HG03460 (cell line): ENCODE data around the gene CCDC33.

Experiments
- ATAC-seq: cut with Tn5 transposase; IDR thresholded peaks from one replicate; pipeline ENCODE4 v1.9.1; 2021; ENCODE audit not compliant: unreplicated experiment

Gene CCDC33

GRCh38 chr15:74278207-74278606 is 42.1 kb downstream of the CCDC33 start:
- ATAC-seq = no peak

GRCh38 chr15:74281147-74282133 is 45.3 kb downstream of the CCDC33 start:
- no peak for ATAC-seq

GRCh38 chr15:74283368-74283767 is 47.2 kb downstream of the CCDC33 start:
- ATAC-seq = no peak

DNA sequence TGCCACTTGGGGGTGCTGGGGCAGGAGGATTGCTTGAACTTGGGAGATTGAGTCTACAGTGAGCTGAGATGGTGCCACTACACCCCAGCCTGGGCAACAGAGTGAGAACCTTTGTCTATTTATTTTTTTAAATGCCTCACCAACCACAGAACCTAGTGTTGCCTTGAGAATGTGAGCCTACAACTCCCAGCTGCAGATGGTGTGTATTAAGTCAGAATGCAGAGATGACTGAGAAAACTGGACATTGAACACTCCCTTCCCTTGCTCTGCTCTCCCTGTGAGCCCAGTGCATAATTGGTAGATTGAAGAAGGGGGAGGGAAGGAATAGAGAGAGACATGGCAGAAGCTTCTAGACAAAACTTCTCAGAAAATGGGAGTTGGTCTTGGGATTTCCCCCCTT is 53.5 kb downstream of the CCDC33 start:
- ATAC-seq = no peak

DNA sequence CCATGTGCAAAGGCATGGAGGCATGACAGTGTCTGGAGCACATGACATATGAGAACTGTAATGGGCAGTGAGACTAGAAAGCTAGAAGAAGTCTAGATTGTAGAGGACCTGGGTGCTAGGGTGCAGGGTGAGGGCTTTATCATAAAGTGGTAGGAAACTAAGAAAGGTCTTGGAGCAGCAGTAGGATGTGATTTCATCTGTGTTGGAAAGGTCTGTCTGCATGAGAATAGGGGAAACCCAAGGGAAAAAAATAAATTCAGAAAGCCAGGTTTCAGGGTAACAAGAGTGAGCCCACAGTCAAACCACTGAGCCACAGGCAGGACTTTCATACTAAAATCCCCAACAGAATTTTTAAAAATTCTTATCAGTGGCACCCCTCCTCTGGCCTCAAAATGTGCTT is 54.5 kb downstream of the CCDC33 start:
- no peak for ATAC-seq

DNA sequence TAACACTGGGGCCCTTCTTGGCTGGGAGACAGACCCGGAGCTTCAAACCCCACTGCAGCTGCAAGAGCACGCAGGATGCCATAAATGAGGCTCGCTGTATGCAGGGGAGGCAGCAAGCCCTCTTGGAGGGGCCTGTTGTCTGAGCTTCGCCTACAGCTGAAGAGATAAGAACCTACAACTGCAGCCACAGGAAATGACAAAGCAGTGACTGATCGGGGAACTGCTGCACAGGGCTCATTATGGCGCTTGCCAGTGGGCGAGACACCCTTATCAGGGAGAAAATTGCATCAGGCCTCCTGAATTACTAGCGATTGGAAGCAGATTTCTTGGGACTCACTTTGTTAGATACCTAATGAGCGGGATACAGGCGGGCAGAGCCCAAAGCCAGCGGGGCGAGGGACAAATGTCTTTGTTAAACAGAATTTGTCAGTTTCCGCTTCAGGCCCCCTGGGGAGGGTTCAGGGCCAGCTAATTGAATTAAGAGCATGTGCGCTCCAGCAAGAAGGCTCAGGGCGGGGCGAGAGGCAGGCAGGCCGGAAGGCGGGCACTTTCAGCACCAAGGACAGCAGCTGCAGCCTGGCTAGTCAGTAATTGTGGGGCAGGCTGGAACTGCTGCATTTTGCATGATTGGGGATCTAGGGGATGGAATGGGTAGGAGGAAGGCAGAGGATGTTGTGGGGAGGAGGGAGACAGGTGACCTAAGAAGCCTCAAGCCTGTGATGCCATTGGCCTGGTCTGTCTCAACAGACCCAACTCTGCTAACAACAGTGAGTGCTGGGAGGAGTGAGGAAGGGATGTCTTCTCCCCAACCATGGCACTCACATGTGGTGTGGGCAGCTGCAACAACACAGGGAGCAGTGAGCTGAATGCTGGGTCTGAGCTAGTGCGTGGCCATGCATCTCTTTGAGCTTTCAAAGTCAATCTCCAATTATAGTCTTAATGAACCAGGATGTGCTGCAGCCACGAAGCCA is 55.3 kb downstream of the CCDC33 start:
- no peak for ATAC-seq

DNA sequence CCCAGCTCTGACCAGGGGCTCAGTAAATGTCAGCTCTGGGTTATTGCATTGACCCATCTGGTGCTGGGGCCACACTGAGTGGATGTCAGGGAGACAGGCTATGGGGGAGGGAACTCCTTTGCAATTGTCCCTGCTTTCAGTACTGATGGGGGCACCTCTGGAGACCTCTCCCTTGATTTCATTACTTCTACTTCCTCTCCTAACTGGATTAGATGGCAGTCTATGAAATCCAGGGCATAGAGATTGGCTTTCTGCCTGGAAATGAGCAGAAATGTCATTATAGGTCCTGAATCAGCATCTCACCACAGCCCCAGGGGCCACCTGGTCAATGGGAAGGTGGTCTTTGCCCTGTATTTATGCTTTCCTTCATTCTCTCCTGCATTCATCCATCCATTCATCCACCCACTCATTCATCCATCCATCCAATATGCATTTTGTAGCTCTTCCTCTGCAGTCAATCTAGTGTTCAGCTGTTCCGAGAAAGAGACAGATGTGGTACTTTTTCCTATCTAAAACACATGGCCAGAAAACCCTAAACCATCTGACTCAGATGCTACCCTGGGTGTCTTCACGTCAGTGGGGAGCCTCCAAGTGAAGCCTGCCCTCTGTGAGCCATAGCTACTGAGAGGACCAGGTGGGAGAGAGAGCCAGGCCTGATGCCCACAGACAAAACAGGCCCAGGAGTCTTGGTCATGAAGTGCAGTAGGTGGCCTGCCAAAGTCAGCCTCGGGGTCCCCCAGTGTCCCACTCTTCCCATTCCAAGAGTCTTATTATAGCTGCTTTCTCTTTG is 57.1 kb downstream of the CCDC33 start:
- ATAC-seq = no peak

DNA sequence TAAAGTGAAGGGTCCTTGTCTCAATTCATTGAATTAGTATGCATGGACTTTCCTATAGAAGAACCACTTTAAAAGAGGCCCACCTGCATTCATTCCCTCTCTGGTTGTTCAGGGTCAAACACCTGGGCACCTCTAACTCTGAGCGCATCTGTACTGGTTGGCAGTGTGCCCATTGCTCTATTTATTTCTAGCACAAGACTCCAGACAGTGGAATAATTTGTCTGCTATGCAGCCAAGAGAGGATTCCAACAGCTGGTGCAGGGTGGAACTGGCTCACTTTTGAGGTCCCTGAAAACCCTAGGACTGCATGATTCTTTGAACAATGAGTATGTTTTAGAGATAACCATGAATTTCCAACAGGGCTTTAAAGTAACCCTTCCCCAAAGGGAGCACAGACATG is 57.9 kb downstream of the CCDC33 start:
- ATAC-seq = no peak

DNA sequence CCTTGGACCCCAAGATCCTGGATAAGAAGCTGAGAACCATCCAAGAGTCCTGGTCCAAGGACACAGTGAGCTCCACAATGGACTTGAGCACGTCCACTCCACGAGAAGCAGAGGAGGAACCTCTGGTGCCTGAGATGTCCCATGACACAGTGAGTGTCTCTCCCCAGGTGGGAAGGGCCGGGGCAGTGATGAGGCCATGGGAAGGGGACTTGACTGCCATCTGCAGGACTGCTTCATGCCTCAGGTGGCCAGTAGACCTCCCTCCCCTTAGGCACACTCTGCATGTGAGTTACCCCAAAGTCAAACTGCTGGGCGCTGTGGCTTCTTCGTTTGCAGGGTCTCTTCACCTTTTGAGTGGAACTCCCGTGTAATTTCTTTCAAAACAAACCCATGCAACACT is 59.7 kb downstream of the CCDC33 start:
- no peak for ATAC-seq

DNA sequence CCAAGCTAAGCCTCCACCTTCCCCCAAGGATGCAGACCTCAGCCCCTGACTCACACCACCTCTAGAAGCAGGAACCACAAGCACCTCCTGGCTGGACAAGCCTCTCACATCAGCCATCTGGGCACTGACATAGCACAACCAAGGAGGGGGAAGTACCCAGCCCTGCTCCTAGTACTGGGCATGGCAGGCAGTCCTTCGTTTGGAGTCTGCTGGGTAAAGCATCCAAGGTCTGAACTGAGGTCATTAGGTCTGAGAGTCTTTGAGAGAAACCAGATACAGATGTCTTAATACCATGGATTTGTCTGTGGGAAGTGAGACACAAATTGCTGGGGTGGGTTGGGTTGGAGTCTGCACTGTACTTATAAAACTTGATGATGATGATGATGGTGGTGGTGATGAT is 61.8 kb downstream of the CCDC33 start:
- ATAC-seq = no peak

DNA sequence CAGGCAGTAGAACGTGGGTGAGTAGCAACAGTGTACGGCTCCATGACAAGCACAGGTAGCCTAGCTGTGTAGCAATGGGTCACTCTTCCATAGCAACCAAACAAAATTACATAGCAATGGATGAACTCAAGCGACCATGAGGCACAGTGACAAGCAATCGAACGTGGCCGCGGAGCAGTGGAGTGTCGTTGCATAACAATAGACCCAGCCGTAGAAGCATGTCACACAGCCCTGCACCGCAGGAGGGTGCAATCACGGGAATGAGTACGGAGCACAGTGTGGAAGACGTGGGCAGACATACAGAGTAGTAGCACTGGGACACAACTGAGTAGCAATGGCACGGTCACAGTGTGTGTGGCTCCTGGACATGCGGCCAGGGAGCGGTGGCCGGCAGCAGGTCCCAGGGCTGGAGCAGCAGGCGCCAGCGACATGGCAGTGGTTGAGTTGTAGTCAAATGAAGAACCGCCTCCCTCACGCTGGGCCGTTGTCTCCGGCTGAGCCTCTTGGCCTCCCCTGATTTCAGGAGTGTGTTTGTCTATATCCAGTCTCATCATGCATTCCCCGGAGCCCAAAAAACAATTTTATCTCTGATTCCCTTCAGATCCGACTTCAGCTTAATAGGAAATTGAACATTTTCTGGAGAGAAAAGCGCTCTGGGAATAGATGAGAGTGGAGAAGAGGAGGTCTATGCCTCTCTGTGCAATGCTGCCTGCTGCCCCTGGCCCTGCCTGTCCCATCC is 64.1 kb downstream of the CCDC33 start:
- ATAC-seq = no peak

- ATAC-seq = no peak
Measured at GRCh38 chr15:74301583-74302361, 65.6 kb downstream of the CCDC33 start.

DNA sequence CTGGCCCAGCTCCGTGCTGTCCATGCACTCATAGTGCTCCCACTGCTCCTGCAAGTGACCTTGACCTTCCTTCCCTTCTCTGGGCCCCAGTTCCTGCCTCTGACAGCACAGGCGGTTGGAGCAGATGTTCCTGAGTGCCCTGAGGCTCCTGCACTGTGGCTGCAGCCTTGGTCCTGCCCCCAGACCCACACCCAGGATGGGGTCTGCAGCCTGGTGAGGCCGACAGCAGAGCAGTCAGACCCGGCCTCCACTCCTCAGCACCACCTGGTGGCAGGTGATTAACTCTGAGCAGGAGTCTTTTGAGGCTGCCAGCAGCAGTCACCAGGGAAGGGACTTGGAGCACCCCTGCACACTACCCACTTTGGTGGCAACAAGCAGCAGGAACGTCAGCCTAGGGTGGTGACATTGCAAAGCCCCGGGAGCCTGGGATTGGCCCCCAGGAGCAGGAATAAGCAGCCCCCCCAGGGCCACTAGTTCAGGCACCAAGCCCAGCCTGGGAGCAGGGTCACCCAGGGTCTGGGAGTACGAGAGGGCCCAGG is 66.8 kb downstream of the CCDC33 start:
- ATAC-seq = no peak

- ATAC-seq = no peak
Measured at GRCh38 chr15:74303741-74304309, 67.7 kb downstream of the CCDC33 start.

GRCh38 chr15:74304431-74304830 is 68.3 kb downstream of the CCDC33 start:
- no peak for ATAC-seq

- no peak for ATAC-seq
Measured at GRCh38 chr15:74305687-74306086, 69.6 kb downstream of the CCDC33 start.

GRCh38 chr15:74306781-74307217 is 70.7 kb downstream of the CCDC33 start:
- ATAC-seq = no peak
